ENCODE data around the gene NKD1.
"Not testable (repeated sequence)": the region's sequence is repeated elsewhere in the genome, so short reads cannot be mapped to it uniquely, and the experiment has no call there.

Gene NKD1, protein sequence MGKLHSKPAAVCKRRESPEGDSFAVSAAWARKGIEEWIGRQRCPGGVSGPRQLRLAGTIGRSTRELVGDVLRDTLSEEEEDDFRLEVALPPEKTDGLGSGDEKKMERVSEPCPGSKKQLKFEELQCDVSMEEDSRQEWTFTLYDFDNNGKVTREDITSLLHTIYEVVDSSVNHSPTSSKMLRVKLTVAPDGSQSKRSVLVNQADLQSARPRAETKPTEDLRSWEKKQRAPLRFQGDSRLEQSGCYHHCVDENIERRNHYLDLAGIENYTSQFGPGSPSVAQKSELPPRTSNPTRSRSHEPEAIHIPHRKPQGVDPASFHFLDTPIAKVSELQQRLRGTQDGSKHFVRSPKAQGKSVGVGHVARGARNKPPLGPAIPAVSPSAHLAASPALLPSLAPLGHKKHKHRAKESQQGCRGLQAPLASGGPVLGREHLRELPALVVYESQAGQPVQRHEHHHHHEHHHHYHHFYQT

DNA sequence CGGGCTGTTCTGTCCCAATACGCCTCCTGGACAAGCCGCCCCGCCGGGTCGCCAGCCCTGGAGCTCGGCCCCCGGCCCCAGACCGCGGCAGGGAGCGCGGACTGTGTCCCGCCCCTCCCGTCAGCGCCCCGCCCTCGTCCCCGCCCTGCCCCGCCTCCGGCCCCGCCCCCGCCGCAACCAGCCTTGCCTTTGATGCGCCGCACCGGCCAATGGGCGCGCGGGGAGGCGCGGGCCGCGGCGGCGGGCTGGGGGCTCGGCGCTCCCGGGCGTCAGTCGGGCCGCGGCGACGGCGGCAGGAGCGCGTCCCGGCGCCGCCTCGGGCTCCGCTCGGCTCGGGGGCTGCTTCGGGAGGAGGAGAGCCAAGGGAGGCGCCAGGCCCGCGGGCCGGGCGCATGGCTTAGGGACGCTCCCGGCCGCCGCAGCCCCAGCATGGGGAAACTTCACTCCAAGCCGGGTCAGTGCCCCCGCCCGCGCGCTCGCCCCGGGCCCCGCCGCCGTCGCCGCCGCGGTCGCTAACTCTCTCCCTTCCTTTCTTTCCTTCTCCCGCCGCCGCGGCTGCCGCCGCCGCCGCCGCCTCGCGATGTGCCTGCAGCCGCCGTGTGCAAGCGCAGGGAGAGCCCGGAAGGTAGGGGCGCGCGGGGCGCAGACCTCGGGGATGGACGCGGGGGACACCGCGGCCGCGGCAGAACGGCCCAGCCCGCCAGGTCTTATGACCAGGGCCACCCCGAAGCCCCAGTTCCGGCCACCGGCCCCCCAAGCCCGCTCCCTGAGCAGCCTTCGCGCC is at the start of gene NKD1:
TSS of gene NKD1 (plus strand) at position 272 of the 784 bp plus-strand sequence. CDS start at position 430, 158 bp downstream.
- DNase-seq, result peak; percentile 63

DNA sequence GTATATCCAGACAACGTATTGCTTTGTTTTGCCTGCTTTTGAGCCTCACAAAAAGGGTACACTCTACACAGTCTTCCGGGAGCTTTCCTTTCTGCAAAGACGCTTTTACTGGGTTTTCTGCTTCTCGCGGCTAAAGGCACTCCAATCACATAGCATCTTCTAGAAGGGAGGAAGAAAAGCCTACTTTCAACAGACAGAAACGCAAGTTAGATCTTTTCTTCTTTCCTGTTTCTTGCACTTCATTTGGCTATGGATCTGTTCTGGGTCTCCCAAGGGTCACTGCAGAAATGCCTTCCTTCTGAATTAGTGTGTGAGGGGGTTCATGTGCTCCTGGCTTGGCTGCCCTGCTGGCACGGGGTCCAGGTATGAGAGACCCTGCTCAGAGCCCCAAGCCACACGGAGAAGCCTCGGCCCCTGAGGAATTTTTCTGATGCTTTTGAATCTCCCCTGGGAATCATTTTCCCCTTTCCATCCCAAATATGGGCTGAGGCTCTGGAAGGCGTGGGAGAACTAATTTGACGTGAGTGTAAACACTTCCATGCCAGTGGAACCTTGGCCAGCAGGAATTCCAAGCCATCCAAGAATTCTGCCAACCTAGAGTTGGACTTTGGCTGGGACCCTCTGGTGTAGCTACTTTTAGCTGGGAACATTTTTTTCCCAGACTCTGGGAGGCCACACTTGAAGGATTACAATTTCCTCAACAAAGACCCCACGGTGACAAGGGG is 49.6 kb upstream of the NKD1 start:
- no peak for DNase-seq

DNA sequence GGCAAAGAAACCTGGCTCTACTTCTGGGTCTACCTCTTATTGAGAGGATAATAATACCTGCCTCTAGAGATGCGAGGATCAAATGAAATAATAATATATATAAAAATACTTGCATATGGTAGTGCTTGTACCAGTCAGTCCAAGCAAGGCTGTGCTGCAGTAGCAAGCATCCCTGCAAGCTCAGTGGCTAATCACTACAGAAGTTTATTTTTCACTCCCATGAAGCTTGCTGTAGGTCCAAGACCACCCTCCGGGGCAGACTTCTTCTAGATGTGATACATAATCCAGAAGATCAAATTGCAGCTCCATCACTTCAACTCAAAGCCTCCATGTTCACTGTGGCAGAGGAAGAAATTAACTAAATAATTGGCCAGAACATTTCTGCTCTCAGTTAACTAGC is 48.9 kb upstream of the NKD1 start:
- no peak for DNase-seq

DNA sequence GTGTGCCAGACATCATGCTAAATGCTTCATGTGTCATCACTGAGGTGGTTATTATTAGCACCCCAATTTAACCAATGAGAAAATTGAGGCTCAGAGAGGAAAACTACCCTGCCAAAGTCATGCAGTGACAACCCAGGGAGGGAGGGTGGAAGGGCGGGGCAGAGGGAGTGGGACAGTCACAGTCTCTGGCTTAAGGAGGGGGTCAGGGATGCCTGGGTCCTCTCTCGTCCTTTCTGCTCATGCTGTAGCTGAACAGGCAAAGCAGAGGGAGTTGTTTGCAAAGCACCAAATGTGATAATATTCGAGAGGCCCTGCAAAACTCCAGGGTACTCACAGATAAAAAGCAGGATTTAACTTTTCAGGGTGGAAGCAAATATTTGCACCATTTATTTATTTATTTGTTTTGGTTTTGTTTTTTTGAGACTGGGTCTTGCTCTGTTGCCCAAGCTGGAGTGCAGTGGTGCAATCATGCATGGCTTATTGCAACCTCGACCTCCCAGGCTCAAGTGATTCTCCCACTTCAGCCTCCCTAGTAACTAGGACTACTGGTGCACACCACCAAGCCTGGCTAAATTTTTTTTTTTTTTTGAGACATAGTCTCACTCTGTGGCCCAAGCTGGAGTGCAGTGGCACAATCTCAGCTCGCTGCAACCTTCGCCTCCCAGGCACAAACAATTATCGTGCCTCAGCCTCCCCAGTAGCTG is 47.9 kb upstream of the NKD1 start:
- no peak for DNase-seq

DNA sequence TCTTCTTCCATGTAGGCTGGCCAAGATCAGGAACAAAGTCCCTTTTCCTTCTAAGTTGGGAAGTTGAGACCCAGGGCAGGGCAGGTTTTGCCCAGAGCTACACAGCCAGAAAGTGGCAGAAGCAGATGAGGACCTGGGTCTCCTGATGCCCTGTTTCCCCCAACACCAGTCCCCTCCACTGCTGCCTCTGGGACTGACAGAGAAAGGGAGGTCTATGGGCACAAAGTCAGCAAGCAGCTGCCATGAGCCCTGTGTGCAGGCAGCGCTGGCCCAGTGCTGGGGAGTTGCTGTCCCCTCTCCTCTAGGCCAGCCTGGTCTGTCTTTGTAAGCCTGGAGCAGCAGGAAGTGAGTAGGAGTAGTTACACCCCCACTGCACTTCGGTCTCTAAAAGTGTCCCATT is 46.9 kb upstream of the NKD1 start:
- no peak for DNase-seq

DNA sequence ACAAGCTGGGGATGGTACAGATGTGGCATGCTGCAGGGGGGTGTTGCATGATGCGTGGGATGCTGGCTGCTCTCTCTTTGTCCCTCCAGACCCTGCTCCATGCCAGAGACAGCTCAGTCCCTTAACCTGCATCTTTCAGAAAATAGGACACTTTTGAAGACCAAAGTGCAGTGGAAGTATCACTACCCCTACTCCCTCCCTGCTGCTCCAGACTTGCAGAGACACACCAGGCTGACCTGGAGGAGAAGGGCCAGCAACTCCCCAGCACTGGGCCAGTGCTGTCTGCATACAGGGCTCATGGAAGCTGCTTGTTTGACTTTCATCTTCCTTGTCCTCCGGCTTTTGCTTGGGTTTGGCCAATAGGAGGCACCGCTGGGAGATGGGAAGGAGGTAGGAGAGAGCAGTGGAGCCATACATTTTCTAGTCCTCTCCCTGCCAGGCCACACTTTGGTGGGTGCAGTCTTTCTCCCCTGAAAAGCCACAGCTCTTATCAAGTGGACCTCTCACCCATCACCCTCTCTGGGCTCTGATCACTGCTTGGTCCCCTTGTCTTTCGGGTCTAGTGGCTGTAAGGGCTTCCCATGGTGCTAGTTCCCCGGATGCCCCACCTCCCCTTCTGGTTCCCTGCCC is 46.1 kb upstream of the NKD1 start:
- no peak for DNase-seq

DNA sequence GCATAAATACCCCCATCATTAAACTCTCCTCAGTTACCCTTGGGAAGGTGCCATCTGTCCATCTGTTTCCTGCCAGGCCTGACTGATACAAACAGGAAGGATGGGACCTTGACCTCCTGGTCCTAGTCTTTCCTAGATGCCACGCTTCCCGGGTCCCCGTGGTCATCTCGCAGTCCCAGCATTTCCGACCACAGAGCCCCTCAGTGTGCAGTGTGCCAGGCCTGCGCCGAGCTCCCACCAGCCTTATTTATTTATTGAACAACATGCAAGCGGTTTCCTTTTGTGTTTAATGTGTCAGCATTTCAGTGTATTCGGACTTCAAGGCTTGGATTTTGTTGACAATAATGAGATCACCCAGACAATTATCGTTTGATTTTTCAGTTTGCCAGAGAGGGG is 45.6 kb upstream of the NKD1 start:
- no peak for DNase-seq

DNA sequence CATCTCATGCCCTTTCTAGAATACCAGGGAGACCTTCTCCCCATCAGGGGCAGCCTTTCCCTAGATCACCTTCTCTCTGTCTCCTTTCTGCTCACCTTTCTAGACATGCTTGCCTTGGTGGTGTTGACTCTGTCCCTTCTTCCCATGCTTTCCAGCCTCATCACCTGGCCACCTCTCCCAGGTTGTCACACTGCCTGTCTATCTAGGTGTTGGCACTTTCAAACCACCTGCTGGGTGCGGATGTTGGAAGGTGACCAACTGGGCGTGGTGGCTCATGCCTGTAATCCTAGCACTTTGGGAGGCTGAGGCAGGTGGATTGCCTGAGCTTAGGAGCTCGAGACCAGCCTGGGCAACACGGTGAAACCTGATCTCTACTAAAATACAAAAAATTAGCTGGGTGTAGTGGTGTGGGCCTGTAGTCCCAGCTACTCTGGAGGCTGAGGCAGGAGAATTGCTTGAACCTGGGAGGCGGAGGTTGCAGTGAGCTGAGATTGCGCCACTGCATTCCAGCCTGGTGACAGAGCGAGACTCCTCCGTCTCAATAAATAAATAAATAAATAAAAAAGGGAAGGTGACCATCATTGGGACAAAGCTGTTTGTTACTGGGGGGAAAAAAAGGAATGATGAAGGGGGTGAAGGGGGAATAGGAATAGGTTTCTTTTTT is 44.2 kb upstream of the NKD1 start:
- DNase-seq, result not testable (repeated sequence)

DNA sequence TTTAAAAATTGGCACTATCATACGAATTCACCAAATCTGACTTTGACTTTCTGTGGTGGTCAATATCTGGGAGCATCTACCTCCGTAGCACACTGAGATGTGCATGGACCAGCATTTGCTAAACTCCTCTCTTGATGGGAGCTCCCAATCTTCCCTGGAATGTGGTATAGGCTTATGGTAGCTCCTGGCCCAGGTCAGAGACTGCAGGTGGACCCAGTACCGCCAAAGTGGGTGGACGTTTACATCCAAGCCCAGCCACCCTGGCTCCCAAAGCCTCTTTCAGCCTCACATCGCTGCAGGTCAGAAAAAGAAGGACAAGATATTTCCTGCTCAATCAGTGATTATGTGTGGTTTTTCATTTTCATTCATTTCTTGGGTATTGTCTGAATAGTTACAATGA is 43.1 kb upstream of the NKD1 start:
- no peak for DNase-seq

DNA sequence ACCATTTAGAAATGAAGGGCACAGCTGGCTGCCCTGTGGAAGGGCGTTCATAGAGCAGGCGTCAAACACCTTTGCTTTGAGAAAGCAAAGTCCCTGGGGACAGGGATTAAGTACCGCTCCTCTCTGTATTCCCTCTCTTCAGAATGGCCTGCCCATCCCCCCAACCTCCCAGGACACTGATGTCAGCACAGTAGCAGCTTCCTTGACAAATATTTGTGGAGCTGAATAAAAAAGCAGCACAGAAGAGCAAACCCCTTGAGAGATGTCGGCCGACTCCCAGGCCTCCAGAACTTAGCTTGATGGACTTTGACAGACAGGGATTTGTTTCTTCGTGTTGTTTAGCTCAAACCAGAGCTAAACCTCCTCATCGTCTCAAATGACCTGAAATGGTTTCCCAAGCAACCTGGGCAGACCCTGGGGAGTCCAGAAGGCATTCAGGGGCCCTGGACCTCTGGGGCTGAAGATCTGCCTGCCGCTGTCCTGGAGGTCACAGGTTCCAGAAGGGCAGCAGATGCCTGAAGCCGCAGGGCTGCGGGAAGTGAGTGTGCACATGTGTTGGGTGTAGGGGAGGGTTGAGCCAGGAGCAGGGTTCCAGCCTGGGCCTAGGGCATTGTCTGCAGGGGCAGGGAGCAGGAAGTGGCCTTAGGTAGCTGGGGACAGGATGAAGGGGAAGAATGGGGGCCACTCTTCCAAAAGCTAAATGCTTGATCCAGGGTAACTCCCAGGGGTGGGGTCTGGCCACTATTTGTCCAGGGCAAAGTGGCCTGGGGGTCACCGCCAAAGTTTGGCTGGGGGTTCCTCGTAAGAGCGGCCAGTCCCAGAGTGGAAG is 42.3 kb upstream of the NKD1 start:
- no peak for DNase-seq

DNA sequence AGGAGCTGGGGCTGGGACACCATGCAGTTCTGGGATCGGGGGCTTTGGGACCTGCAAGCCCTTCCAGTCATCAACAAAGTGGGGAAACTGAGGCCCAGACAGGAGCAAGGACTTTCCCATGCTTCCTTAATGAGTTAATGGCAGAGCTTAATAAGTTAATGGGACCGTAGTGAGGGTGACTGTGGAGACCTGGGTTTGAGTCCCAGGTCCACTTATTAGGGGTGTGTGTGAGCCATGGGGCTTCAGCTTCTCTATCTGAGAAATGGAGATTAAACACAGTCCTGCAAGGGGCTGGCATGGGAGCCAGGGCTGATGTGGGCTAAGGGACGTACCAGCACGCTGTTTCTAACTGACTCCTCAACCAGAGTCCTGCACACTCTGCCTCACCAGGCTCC is 41.7 kb upstream of the NKD1 start:
- no peak for DNase-seq

DNA sequence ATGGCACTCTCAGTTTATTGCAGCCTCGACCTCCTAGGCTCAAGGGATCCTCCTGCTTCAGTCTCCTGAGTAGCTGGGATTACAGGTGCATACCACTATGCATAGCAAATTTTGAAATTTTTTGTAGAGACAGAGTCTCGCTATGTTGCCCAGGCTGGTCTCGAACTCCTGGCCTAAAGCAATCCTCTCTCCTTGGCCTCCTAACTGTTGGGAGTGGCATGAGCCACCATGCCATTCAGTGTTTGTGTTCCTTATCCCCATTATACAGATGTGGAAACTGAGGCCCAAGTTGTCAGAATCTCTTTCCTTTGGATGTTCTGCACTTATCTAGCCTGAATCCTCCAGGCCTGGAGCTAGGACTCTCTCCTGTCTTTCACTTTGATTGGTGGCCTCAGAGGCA is 40.8 kb upstream of the NKD1 start:
- DNase-seq, result no peak

DNA sequence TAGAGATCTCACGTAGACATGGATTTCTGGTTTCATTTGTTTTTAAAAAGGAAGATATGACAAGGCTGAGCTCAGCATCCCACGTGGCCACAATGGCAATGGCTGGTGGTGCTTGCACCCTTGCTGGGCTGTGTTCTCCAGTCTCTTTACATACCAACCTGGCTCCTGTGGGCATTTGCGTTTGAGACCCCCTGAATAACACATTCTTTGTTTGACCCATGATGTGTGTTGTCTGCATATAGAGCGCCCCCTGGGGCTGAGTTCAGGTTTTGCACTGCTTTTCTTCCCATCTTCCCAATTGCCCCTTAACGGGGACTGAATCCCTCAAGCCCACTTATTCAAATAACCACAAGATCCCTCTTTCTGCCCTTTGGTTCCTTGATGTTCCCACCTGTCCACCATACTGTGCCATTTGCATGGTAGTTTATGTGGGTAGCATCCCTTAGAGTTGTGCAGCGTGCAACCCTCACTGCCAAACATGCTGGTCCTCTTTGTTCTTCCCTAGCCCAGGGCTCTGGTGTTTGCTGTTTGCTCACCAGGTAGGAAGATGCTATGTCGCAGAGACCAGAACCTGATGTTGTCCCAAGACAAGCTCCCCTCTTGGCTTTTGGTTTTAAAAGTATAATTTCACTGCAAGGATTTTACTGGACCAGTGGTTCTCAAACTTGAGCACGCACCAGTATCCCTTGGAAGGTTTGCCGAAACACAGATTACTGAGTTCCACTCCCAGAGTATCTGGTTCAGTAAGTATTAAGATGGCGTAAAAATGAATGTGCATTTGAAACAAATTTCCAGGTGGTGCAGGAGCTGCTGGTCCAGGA is 38.5 kb upstream of the NKD1 start:
- peak; percentile 33 for DNase-seq

DNA sequence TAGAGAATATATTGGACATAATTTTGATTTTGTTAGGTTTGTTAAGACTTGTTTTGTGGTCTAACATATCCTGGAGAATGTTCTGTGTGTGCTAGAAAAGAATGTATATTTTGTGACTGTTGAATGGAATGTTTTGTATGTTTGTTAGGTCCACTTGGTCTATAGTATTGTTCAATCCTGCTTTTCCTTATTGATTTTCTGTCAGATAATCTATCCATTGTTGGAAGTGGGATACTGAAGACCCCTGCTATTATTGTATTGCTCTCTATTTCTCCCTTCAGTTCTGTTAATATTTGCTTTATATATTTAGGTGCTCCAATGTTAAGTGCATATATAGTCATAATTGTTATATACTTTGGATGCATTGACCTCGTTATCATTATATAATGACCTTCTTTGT is 33.0 kb upstream of the NKD1 start:
- DNase-seq, result no peak

DNA sequence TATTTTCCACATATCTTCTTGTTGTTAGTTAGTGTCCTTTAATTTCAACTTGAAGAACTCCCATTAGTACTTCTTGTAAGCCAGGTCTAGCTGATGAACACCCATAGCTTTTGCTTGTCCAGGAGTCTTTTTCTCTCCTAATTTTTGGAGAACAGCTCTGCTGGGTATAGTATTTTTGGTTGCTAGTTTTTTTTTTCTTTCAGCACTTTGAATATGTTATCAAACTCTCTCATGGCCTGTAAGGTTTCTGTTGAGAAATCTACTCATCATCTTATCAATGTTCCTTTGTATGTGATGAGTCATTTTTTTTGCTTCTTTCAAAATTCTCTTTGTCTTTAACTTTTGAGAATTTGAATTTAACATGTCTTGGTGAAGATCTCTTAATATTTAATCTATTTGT is 31.8 kb upstream of the NKD1 start:
- no peak for DNase-seq

DNA sequence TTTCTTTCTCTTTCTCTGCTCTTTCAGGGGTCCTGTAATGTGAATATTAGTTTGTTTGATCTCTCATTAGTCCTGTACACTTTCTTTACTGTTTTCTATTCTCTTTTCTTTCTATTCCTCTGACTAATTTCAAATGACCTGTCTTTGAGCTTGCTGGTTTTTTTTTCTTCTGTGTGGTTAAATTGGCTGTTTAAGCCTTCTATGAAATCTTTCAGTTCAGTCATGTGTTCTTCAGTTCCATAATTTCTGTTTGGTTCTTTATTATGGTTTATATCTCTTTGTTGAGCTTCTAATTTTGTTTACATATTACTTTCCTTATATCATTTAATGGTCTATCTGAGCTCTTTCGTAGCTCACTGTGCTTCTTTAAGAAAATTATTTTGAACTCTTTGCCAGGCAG is 31.3 kb upstream of the NKD1 start:
- DNase-seq, result no peak

DNA sequence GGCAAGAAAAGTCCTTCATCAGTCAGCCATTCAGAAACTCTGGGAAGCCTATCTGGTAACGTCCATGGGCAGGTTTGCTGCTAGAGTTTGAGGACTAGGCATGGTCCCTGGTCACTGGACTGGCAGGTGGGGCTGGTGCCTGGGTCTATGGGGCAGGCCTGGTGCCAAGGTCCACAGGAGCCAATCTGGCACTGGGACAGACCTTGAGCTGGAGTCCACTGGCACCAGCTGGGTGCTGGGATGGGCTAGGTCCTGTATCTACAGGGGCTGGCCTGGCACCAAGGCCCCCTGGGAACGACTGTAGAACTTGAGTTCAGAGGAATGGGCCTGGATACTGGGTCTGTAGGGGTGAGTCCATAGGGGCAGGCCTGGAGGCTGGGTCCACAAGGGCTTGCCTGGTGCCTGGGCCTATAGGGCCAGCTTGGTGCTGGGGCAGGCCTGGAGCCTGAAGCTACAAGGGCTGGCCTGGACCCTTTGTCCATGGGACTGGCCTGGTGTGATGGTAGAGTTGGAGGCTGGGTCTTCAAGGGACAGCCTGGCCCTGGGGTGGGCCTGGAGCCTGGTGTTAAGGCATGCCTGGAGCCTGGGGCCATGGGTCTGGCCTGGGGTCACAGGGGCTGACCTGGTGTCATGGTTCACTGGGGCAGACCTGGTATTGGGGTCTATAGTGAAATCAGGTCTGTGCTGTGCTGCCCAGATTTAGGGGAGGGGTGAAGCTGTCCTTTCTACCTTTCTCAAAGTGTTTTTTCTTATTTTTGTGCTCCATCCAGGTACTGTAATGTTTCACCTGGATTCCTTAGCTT is 30.5 kb upstream of the NKD1 start:
- DNase-seq, result no peak

DNA sequence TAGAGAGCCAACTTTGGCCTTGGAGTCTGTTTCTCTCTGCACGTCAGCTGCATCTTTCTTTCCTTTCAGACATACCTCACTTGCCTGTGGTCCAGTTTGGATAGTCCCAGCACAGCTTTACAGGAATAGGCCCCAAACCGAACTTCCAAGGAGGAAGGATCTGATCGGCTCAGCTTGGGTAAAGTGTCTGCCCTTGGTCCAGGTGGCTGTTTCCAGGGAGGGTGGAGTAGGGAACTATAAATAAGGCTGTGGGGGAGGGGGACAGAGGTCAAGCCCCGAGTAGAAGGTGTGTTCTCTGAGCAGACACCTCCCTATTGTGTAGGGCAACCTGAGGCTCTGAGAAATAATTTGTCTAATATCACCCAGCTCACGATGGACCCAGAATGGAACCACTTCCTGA is 29.2 kb upstream of the NKD1 start:
- no peak for DNase-seq

DNA sequence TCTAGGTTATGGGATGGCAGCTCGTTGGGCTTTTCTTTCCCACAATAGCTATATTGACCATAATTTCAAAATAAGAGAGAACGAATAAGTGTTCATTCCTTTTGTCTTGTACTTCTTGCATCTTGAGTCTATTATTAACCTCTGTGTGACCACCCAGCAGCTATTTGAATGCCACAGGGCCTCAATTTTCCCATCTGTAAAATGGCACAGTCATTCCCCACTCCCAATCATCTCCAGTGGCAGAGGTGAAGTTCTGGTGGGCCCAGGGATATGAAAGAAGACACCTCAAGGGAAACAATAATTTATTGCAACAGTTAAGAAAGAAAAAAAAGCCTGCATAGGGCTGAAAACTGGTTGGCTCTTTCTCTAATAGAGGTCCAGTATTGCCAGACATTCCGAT is 28.6 kb upstream of the NKD1 start:
- DNase-seq, result no peak

Data from activated CD4-positive, alpha-beta T cell treated with anti-CD3 and anti-CD28 coated beads, Interleukin-2, amount 50 U/mL, for 16 hours (primary cell).